ACHN (cell line): ENCODE data around the gene EXD2.
"Not testable (repeated sequence)": the region's sequence is repeated elsewhere in the genome, so short reads cannot be mapped to it uniquely, and the experiment has no call there.

ENCODE experiments used
- DNase-seq: peaks from one replicate; pipeline ENCODE4 v3.0.0-alpha.2; 2015
- in situ Hi-C: cut with HindIII; loops from 2 replicates; pipeline ENCODE4 v1.10.0; 2017; ENCODE audit warnings: low sequenced_read_pairs, low pct_ligation_motif_present, low pct_unique_long_range_greater_than_20kb

The EXD2 gene

DNA sequence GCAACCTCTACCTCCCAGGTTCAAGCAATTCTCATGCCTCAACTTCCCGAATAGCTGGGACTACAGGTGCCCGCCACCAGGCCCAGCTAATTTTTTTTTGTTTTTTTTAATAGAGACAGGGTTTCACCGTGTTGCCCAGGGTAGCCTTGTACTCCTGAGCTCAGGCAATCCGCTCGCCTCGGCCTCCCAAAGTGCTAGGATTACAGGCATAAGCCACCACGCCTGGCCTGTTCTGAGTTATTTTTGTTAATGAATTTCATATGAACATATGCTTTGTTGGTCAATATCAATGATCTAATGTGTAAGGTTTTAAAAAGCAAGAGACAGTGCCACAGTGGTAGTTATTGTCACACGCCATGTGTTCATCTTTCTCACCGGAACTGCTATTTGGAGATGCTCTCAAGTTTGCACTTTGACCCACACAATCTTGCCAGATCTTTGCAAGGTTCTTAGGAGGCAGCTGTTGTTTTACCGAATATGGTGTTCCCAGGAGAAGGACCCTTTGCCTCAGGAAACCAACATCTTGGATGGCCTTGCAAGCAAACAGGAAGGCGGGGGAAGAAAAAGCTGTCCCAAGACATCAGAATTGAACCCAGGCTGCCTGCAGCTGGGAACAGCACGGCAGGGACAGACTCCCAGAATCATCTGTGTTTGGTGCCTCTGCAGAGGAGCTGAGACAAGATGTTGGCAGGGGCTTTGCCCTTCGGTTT, 98.7 kb downstream of the EXD2 start:
- in situ Hi-C loops = no loop called here

GRCh38 chr14:69290881-69291280, 99.6 kb downstream of the EXD2 start:
- in situ Hi-C loops, DNase-seq: not testable (repeated sequence)

More for the DNA sequence above, 98.7 kb downstream of the EXD2 start:
- DNase-seq = no peak

DNA sequence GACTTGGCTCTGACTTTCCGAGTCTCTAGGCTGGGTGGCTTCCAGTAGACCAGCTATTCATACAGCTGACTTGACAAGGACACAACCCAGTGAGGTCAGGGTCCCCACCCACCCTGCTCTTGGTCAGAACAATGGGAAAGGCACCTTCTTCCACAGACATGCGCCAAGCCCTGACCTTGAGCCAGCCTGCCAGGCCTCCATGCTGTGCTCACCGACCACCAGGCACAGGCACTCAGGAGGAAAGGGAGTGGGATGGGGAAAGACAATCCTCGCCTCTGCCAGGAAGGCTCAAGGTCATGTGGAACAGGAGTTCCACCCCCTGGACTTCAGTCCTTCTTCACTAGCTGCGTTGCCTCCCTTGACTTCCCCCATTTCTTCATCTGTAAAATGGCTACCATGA, 100.1 kb downstream of the EXD2 start:
- in situ Hi-C loops = no loop called here
- DNase-seq = no peak

DNA sequence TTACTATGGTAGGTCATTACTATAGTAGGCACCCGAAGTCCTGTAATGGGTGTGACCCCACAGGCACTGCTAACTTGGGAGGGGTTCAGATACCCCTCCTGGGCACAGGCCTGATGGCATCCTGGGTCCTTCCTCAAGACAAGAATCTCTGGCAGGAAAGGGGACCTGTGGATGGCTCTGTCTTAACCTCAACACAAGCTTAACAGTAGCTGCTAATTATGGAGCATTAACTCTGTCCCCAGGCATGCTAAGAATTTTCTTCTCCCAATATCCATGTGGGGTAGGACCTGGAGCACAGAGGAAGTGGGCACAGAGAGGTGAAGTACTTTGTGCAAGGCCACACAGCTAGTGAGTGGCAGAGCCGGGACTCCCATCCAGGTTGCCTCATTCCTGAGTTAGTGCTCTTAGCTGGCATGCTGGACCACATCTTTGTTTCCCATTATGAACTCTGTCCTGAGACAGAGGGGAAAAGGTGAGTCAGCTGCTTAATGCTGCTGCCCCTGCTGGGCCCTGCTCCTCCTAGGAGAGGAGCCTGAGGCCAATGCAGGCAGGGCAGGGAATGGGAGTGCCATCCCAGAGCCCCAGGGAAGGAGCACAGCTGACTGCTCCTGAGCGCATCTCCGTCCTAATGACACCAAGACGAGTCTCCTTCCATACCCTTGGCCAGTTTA, 100.7 kb downstream of the EXD2 start:
- peak; percentile 9 for DNase-seq
- in situ Hi-C loops = no loop called here
